CD4-positive, alpha-beta T cell (primary cell): ENCODE measurements around the gene RPUSD4. TPM values are rescaled to one million over a fixed set of nuclear protein-coding genes. Genes with fewer than 3 reads are reported as not detected.

Experiments
- ATAC-seq: fragments of 200-7000 bp; cut with Tn5 transposase; one replicate; pipeline ENCODE4 v1.10.0; 2022; ENCODE audit warnings: mild to moderate bottlenecking; ENCODE audit not compliant: poor library complexity
- CTCF ChIA-PET: fragments of 350-600 bp; sonication (Branson Sonifier 250); formaldehyde crosslinking; loops from one replicate; lab custom pipeline; 2021; ENCODE audit warnings: antibody characterized with exemption, inconsistent platforms; lab: Charles Lee
- POLR2A ChIA-PET: fragments of 350-600 bp; sonication (Branson Sonifier 250); formaldehyde crosslinking; loops from one replicate; lab custom pipeline; 2021; ENCODE audit warnings: antibody characterized with exemption, inconsistent platforms; lab: Charles Lee
- DNase-seq, 14 experiments: peaks; one replicate each; pipeline ENCODE4 v3.0.0-alpha.2; 2013 to 2020; ENCODE audit warnings: mixed read lengths in 2 of 14
- H3K27ac ChIP-seq, 2 donors: one replicate each; pipeline versions ENCODE4 v1.5.1 to v1.7.0; 2013; ENCODE audit warnings: low read length in 2 of 2, low read depth in 1 of 2, mild to moderate bottlenecking in 1 of 2
- H3K27me3 ChIP-seq, 2 experiments: 1 replicate in 1 of 2; 2 replicates in 1 of 2; pipeline versions ENCODE4 v1.6.1 to v1.7.0; 2013; ENCODE audit warnings: low read length in 2 of 2, control low read depth in 1 of 2, mild to moderate bottlenecking in 1 of 2, moderate library complexity in 1 of 2; ENCODE audit not compliant: insufficient read depth in 2 of 2, control insufficient read depth in 1 of 2
- H3K36me3 ChIP-seq: one replicate; pipeline ENCODE4 v1.6.1; 2013; ENCODE audit warnings: low read length, control low read depth; ENCODE audit not compliant: insufficient read depth
- H3K4me1 ChIP-seq: one replicate; pipeline ENCODE4 v1.6.1; 2013; ENCODE audit warnings: low read length, control low read depth; ENCODE audit not compliant: insufficient read depth
- H3K4me3 ChIP-seq: one replicate; pipeline ENCODE4 v1.5.1; 2013; ENCODE audit warnings: mild to moderate bottlenecking, low read length, moderate library complexity
- H3K9me3 ChIP-seq, 2 experiments: 1 replicate in 1 of 2; 2 replicates in 1 of 2; pipeline versions ENCODE4 v1.6.1 to v1.7.0; 2013; ENCODE audit warnings: low read length in 2 of 2, mild to moderate bottlenecking in 2 of 2, control low read depth in 1 of 2, moderate library complexity in 1 of 2; ENCODE audit not compliant: control insufficient read depth in 1 of 2, insufficient read depth in 1 of 2
- H3K27ac Mint-ChIP-seq: one replicate; pipeline ENCODE4 v1.8.0; 2020; ENCODE audit warnings: mixed read lengths
- H3K27me3 Mint-ChIP-seq: one replicate; pipeline ENCODE4 v1.8.0; 2021; ENCODE audit warnings: mixed read lengths
- H3K36me3 Mint-ChIP-seq: one replicate; pipeline ENCODE4 v1.8.0; 2021; ENCODE audit warnings: low read depth, mixed read lengths
- H3K4me1 Mint-ChIP-seq: one replicate; pipeline ENCODE4 v1.8.0; 2021; ENCODE audit warnings: low read depth, mixed read lengths
- H3K4me3 Mint-ChIP-seq: one replicate; pipeline ENCODE4 v1.8.0; 2020; ENCODE audit warnings: mild to moderate bottlenecking, mixed read lengths
- H3K9me3 Mint-ChIP-seq: one replicate; pipeline ENCODE4 v1.8.0; 2020; ENCODE audit warnings: mixed read lengths
- CTCF ChIP-seq: fragments of 200-600 bp; IDR thresholded peaks from one replicate; pipeline ENCODE4 v1.8.0; 2022; ENCODE audit warnings: antibody characterized with exemption, mild to moderate bottlenecking
- intact Hi-C, 2 experiments: fragments of 100-400 bp; cut with DNase I in 1 of 2; cut with micrococcal nuclease in 1 of 2; formaldehyde crosslinking; loops; one replicate each; pipeline versions ENCODE4 v1.15.1 to v1.9.0; 2023 to 2025; cut with DNase I, micrococcal nuclease
- total RNA-seq, 174 experiments: library from RNA in 2 of 174; stranded (reverse) in 2 of 174; gene quantifications; one replicate each; pipeline ENCODE4 v1.2.3 and lab custom pipeline; 2021 to 2026

The RPUSD4 gene
- total RNA-seq, 2 experiments from 2014 or later: 33.1 to 37.6 TPM

DNA sequence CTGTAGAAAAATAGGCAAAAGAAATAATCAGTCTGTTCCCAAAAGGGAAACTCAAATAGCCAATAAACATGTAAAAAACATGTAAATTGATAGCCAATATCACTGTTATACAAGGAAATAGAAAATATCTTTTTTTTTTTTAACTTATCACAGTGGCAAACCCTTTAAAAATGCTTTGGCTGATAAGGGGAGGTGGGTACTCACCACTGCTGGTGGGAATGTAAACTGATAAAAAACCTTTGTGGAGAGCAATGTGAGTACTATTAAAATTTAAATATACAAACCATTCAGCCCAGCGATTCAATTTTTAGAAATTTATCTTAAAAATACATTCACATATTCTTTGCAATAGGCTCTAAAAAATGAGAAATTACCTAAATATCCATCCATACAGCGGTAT is 3.6 kb downstream of the RPUSD4 start:
- Mint-ChIP-seq H3K27ac (no peak overlapping the region), H3K36me3 (peaks cover 86% of the 10 kb centered on the region), H3K4me1 (peaks cover 42% of the 10 kb centered on the region), H3K27me3 (no peaks in the 10 kb centered on the region), H3K9me3 (no peaks in the 10 kb centered on the region), H3K4me3 (no peak overlapping the region)
- H3K27ac ChIP-seq: no peak overlapping the region
- TF ChIP-seq CTCF: no peak
- CTCF ChIA-PET: no interaction called here
- POLR2A ChIA-PET: no interaction called here
- ATAC-seq: no peak
- DNase-seq: no peak
- H3K9me3 ChIP-seq: no peaks in the 10 kb centered on the region
- peaks cover 21% of the 10 kb centered on the region for H3K4me1 ChIP-seq
- no peak overlapping the region for H3K4me3 ChIP-seq
- intact Hi-C loops: no loop called here
- peaks cover 44% of the 10 kb centered on the region for H3K36me3 ChIP-seq
- no peaks in the 10 kb centered on the region for H3K27me3 ChIP-seq

DNA sequence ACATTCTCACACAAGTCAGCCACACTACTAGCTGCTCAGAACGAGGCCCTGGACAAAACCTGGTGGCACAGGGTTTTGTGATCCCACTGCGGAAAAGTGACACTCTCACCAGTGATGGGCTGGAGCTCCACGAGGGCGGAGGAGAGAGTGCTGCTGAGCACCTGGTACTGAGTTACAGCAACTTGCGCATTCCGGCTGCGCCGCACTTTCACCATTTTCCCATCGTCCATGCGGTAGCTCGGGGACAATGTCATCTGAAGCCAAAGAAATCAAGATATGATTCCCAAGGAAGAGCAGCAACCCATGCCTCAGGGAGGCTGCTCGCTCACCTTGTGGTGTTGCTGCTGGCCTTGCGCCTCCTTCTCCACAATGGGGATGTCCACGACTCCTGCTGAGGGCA is 6.1 kb downstream of the RPUSD4 start:
- CTCF ChIA-PET: no interaction called here
- H3K4me3 Mint-ChIP-seq: no peak overlapping the region
- no peak overlapping the region for H3K4me3 ChIP-seq

GRCh38 chr11:126202646-126203359 is 8.6 kb downstream of the RPUSD4 start:
- H3K27me3 Mint-ChIP-seq: no peaks in the 10 kb centered on the region
- no peak for TF ChIP-seq CTCF
- H3K27ac Mint-ChIP-seq: no peak overlapping the region
- H3K27me3 ChIP-seq: no peaks in the 10 kb centered on the region
- no peak for DNase-seq
- H3K36me3 ChIP-seq: peaks cover 82% of the 10 kb centered on the region
- H3K27ac ChIP-seq: no peak overlapping the region
- POLR2A ChIA-PET: no interaction called here
- H3K36me3 Mint-ChIP-seq: peaks cover 96% of the 10 kb centered on the region
- no peaks in the 10 kb centered on the region for H3K9me3 Mint-ChIP-seq
- peaks cover 4 to 5% of the 10 kb centered on the region in 2 experiments for H3K9me3 ChIP-seq
- intact Hi-C loops: no loop called here
- no peak for ATAC-seq
- H3K4me3 Mint-ChIP-seq: no peak overlapping the region
- no peaks in the 10 kb centered on the region for H3K4me1 ChIP-seq
- H3K4me3 ChIP-seq: no peak overlapping the region
- H3K4me1 Mint-ChIP-seq: no peaks in the 10 kb centered on the region
- CTCF ChIA-PET: interaction anchor here (0.6 kb wide), 1 partner anchor 133 kb away, joined by 3 read pairs; no protein-coding TSS in a partner anchor

More for the DNA sequence above, 6.1 kb downstream of the RPUSD4 start:
- intact Hi-C loops: no loop called here
- Mint-ChIP-seq H3K27me3 (no peaks in the 10 kb centered on the region), H3K9me3 (no peaks in the 10 kb centered on the region), H3K27ac (no peak overlapping the region), H3K36me3 (peaks cover 94% of the 10 kb centered on the region), H3K4me1 (peaks cover 16% of the 10 kb centered on the region)
- H3K27me3 ChIP-seq: no peaks in the 10 kb centered on the region
- H3K36me3 ChIP-seq: peaks cover 69% of the 10 kb centered on the region
- H3K4me1 ChIP-seq: peaks cover under 1% of the 10 kb centered on the region
- no peaks in the 10 kb centered on the region for H3K9me3 ChIP-seq
- DNase-seq: no peak
- TF ChIP-seq CTCF: no peak
- ATAC-seq: no peak
- POLR2A ChIA-PET: no interaction called here
- H3K27ac ChIP-seq: no peak overlapping the region
